Gastroesophageal sphincter (tissue), 3 donors: ENCODE measurements around the gene COL11A2.

Source experiments
- POLR2A ChIP-seq, 2 donors: fragments of 450-650 bp; IDR thresholded peaks; one replicate each; pipeline ENCODE4 v1.6.1; 2017; ENCODE audit warnings: antibody characterized with exemption in 2 of 2, mild to moderate bottlenecking in 2 of 2, moderate library complexity in 1 of 2
- POLR2AphosphoS5 ChIP-seq: sonication (generic); formaldehyde crosslinking; IDR thresholded peaks from one replicate; pipeline ENCODE4 v1.6.1; 2017; ENCODE audit warnings: antibody characterized with exemption
- TF ChIP-seq, protein P1 (sequence below), 4 experiments: fragments of 200-600 bp in 2 of 4; fragments of 450-650 bp in 2 of 4; sonication (generic) in 1 of 4; IDR thresholded peaks; one replicate each; pipeline ENCODE4 v1.5.1; 2017 to 2019; ENCODE audit warnings: antibody characterized with exemption in 4 of 4, mild to moderate bottlenecking in 2 of 4, moderate library complexity in 2 of 4

DNA sequence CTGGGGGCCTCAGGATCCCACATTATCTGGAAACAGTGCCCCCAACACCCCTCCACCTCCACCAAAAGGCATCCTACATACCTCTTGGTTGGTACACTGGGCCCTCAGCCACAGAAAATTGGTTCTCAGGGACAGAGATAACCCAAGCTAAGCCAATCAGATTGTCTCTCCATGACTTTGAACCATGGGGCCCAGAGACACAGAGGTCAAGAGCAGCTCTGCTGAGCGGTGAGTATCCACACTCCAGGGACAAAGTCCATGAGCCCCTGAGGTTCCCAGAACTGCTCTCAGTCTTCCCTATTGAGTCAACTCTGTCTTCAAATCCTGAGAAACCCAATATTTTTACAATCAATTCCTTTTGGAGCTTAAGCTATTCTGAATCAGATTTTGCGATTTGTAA lies 35.3 kb downstream of the COL11A2 start:
- TF ChIP-seq, protein P1, sequence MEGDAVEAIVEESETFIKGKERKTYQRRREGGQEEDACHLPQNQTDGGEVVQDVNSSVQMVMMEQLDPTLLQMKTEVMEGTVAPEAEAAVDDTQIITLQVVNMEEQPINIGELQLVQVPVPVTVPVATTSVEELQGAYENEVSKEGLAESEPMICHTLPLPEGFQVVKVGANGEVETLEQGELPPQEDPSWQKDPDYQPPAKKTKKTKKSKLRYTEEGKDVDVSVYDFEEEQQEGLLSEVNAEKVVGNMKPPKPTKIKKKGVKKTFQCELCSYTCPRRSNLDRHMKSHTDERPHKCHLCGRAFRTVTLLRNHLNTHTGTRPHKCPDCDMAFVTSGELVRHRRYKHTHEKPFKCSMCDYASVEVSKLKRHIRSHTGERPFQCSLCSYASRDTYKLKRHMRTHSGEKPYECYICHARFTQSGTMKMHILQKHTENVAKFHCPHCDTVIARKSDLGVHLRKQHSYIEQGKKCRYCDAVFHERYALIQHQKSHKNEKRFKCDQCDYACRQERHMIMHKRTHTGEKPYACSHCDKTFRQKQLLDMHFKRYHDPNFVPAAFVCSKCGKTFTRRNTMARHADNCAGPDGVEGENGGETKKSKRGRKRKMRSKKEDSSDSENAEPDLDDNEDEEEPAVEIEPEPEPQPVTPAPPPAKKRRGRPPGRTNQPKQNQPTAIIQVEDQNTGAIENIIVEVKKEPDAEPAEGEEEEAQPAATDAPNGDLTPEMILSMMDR (IDR thresholded peaks at IDR 0.05) = no peak
- TF ChIP-seq POLR2A (IDR thresholded peaks at IDR 0.05) (no peak), POLR2AphosphoS5 (no peak)
